B cell (primary cell): ENCODE measurements around the gene LTC4S. TPM values are rescaled to one million over a fixed set of nuclear protein-coding genes. Genes with fewer than 3 reads are reported as not detected.

Experiments used
- ATAC-seq: fragments of 200-7000 bp; cut with Tn5 transposase; one replicate; pipeline ENCODE4 v1.10.0; 2021; ENCODE audit warnings: low read depth, mild to moderate bottlenecking, moderate number of reproducible peaks, moderate library complexity
- CTCF ChIA-PET: fragments of 350-600 bp; sonication (Branson Sonifier 250); formaldehyde crosslinking; loops from one replicate; lab custom pipeline; 2021; ENCODE audit warnings: antibody characterized with exemption, inconsistent platforms; lab: Charles Lee
- POLR2A ChIA-PET: fragments of 350-600 bp; sonication (Branson Sonifier 250); formaldehyde crosslinking; loops from one replicate; lab custom pipeline; 2021; ENCODE audit warnings: antibody characterized with exemption; lab: Charles Lee
- DNase-seq: peaks from one replicate; pipeline ENCODE4 v3.0.0; 2013
- H2AFZ ChIP-seq: 2 replicates; pipeline ENCODE4 v1.6.1; 2012; ENCODE audit warnings: mild to moderate bottlenecking, low read depth, low read length; ENCODE audit not compliant: insufficient read depth, poor library complexity, severe bottlenecking
- H3K27ac ChIP-seq, 2 donors: 1 replicate in 1 of 2; 2 replicates in 1 of 2; pipeline ENCODE4 v1.5.1; 2012 to 2013; ENCODE audit warnings: low read length in 2 of 2, mild to moderate bottlenecking in 2 of 2, moderate library complexity in 1 of 2
- H3K27me3 ChIP-seq, 4 experiments: fragments of 200-600 bp in 1 of 4; sonication (generic) in 1 of 4; replicated peaks in 1 of 4; 1 replicate in 2 of 4; 2 replicates in 2 of 4; pipeline versions ENCODE4 v1.6.1 to v1.7.0; 2013 to 2016; ENCODE audit warnings: low read length in 3 of 4, mild to moderate bottlenecking in 2 of 4, mixed read lengths in 1 of 4, moderate library complexity in 1 of 4; ENCODE audit not compliant: insufficient read depth in 4 of 4, control insufficient read depth in 3 of 4; ENCODE audit errors: control extremely low read depth in 1 of 4
- H3K36me3 ChIP-seq, 2 experiments: replicated peaks in 1 of 2; 1 replicate in 1 of 2; 2 replicates in 1 of 2; pipeline versions ENCODE4 v1.6.1 to v1.7.1; 2013; ENCODE audit warnings: low read length in 1 of 2; ENCODE audit not compliant: insufficient read depth in 2 of 2, control insufficient read depth in 1 of 2; ENCODE audit errors: control extremely low read depth in 1 of 2, extremely low read depth in 1 of 2
- H3K4me1 ChIP-seq, 2 donors: fragments of 200-600 bp in 1 of 2; sonication (generic) in 1 of 2; 1 replicate in 1 of 2; 2 replicates in 1 of 2; pipeline versions ENCODE4 v1.5.1 to v1.6.1; 2013 to 2017; ENCODE audit warnings: low read length in 2 of 2; ENCODE audit not compliant: control insufficient read depth in 2 of 2, insufficient read depth in 2 of 2
- H3K4me2 ChIP-seq: replicated peaks from 2 replicates; pipeline ENCODE3; 2012; ENCODE audit warnings: mild to moderate bottlenecking, low read depth, low read length; ENCODE audit not compliant: poor library complexity, severe bottlenecking
- H3K4me3 ChIP-seq, 5 experiments: fragments of 200-600 bp in 1 of 5; sonication (generic) in 1 of 5; 1 replicate in 3 of 5; 2 replicates in 2 of 5; pipeline versions ENCODE4 v1.5.1 to v1.7.0; 2011 to 2016; ENCODE audit warnings: low read length in 4 of 5, mild to moderate bottlenecking in 4 of 5, low read depth in 2 of 5, control low read depth in 1 of 5, moderate library complexity in 1 of 5; ENCODE audit not compliant: insufficient read depth in 1 of 5; ENCODE audit errors: control extremely low read depth in 1 of 5, extremely low read depth in 1 of 5
- H3K79me2 ChIP-seq: fragments of 200-600 bp; sonication (generic); one replicate; pipeline ENCODE4 v1.6.0; 2016; ENCODE audit warnings: low read length; ENCODE audit not compliant: control insufficient read depth, insufficient read depth
- H3K9ac ChIP-seq: fragments of 200-600 bp; sonication (generic); 2 replicates; pipeline ENCODE4 v1.6.1; 2017; ENCODE audit warnings: mild to moderate bottlenecking, low read length, moderate library complexity
- H3K9me3 ChIP-seq, 3 donors: one replicate each; pipeline versions ENCODE4 v1.6.1 to v1.7.1; 2013; ENCODE audit warnings: low read length in 2 of 3; ENCODE audit not compliant: control insufficient read depth in 2 of 3, insufficient read depth in 1 of 3; ENCODE audit errors: control extremely low read depth in 1 of 3
- H4K20me1 ChIP-seq: 2 replicates; pipeline ENCODE4 v1.6.0; 2012; ENCODE audit warnings: mild to moderate bottlenecking, low read length; ENCODE audit not compliant: insufficient read depth, control insufficient read depth, poor library complexity, severe bottlenecking
- H3K27ac Mint-ChIP-seq: one replicate; pipeline ENCODE4 v1.8.0; 2021; ENCODE audit warnings: mixed read lengths
- H3K27me3 Mint-ChIP-seq: one replicate; pipeline ENCODE4 v1.8.0; 2021; ENCODE audit warnings: mixed read lengths
- H3K4me1 Mint-ChIP-seq: one replicate; pipeline ENCODE4 v1.8.0; 2021; ENCODE audit warnings: mixed read lengths
- H3K4me3 Mint-ChIP-seq: one replicate; pipeline ENCODE4 v1.8.0; 2021; ENCODE audit warnings: mixed read lengths
- H3K9me3 Mint-ChIP-seq: one replicate; pipeline ENCODE4 v1.8.0; 2022; ENCODE audit warnings: mixed read lengths; ENCODE audit not compliant: insufficient read depth
- EZH2 ChIP-seq: IDR thresholded peaks from 2 replicates; pipeline ENCODE4 v1.6.1; 2012; ENCODE audit warnings: borderline replicate concordance, low read depth, mild to moderate bottlenecking, moderate library complexity, low read length; ENCODE audit not compliant: insufficient read depth, poor library complexity, severe bottlenecking
- WGBS: methylation state at CpG from one replicate; pipeline ENCODE4 v1.1.5; 2013; ENCODE audit warnings: missing lambda C conversion rate; ENCODE audit not compliant: insufficient coverage; 5-methylcytosine and 5-hydroxymethylcytosine counted together
- intact Hi-C: fragments of 100-400 bp; cut with micrococcal nuclease; formaldehyde crosslinking; loops from one replicate; pipeline ENCODE4 v1.10.0; 2022
- polyA plus RNA-seq: library from polyadenylated mRNA; depleted of rRNA; stranded (reverse); fragments of >200 nt; gene quantifications from 2 replicates; pipeline ENCODE4 v1.2.3, GENCODE V29; 2012
- total RNA-seq, 2 donors: library from RNA; stranded (reverse); fragments of 120-200 nt in 1 of 2; gene quantifications; 1 replicate in 1 of 2; 2 replicates in 1 of 2; pipeline versions ENCODE4 v1.2.3 to v1.2.4, GENCODE V29; 2013 to 2022
- TF ChIP-seq, protein P1 (sequence below): fragments of 200-600 bp; IDR thresholded peaks from one replicate; pipeline ENCODE4 v1.8.0; 2022; ENCODE audit warnings: antibody characterized with exemption, mild to moderate bottlenecking

Gene LTC4S
- total and polyA plus RNA-seq, 2 donors (not counting 1 experiment from before 2014, with no cell fraction given): 0.40 to 3.8 TPM

DNA sequence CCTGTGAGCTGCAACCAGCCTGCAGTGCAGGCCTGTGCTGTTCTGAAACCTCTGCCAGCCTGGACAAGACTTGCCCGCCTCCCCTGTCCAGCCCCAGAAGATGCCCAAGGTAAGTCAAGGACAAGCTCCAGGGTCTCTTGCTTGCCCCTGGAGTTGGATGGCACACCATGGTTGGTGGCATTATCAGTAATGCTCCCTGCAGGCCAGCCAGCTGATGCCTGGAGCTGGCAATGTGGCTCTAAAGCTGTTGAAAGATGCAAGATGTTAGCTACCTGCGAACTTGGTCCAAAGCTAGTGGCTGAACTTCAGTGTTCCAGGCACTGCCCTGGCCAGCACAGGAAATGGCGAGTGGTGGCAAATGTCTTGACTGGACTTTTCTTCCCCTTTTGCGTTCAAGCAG is 14.0 kb upstream of the LTC4S start:
- Mint-ChIP-seq H3K27me3 (no peaks in the 10 kb centered on the region), H3K27ac (no peak overlapping the region), H3K9me3 (no peaks in the 10 kb centered on the region), H3K4me3 (no peak overlapping the region), H3K4me1 (no peaks in the 10 kb centered on the region)
- Histone ChIP-seq H3K27ac (no peak overlapping the region), H3K79me2 (no peaks in the 10 kb centered on the region), H3K36me3 (peaks cover 0 to 28% of the 10 kb centered on the region in 2 experiments), H3K4me1 (no peaks in the 10 kb centered on the region), H2AFZ (no peak overlapping the region), H3K4me3 (no peak overlapping the region), H3K9me3 (no peaks in the 10 kb centered on the region), H3K4me2 (no peak overlapping the region), H3K9ac (no peak overlapping the region), H3K27me3 (no peaks in the 10 kb centered on the region), H4K20me1 (no peaks in the 10 kb centered on the region)
- intact Hi-C loops: no loop called here
- ChIA-PET POLR2A (interaction anchor here (0.5 kb wide), 1 partner anchor 321 kb away, joined by 5 read pairs; no protein-coding TSS in a partner anchor), CTCF (interaction anchor here (1.0 to 2.1 kb wide), 2 partner anchors 12 to 195 kb away, joined by 3 to 5 read pairs; no protein-coding TSS in a partner anchor)
- 98% methylated on average over 4 of the region's 4 CpGs for WGBS
- no peak for TF ChIP-seq EZH2
- TF ChIP-seq, protein P1, sequence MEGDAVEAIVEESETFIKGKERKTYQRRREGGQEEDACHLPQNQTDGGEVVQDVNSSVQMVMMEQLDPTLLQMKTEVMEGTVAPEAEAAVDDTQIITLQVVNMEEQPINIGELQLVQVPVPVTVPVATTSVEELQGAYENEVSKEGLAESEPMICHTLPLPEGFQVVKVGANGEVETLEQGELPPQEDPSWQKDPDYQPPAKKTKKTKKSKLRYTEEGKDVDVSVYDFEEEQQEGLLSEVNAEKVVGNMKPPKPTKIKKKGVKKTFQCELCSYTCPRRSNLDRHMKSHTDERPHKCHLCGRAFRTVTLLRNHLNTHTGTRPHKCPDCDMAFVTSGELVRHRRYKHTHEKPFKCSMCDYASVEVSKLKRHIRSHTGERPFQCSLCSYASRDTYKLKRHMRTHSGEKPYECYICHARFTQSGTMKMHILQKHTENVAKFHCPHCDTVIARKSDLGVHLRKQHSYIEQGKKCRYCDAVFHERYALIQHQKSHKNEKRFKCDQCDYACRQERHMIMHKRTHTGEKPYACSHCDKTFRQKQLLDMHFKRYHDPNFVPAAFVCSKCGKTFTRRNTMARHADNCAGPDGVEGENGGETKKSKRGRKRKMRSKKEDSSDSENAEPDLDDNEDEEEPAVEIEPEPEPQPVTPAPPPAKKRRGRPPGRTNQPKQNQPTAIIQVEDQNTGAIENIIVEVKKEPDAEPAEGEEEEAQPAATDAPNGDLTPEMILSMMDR: no peak
- ATAC-seq (no peak), DNase-seq (no peak)

DNA sequence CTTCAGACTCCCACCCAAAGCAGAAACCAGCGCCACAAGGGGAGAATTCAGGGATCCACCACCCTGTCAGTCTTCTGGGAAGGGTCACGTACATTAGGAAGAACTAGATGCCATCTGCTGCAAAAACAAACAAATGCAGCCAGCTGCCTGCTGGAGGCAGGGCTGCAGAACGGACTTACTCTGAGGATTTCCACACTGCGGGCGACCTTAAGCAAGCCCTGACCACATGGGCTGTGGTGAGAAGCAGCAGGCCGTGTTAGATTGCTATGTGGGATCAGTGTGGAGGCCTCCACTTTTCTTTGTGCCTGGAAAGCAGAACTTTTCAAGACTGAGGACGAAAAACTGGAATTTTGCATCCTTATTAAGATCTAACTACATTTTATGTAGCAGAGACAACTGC is 13.4 kb upstream of the LTC4S start:
- no peaks in the 10 kb centered on the region for H4K20me1 ChIP-seq
- no peak overlapping the region for H3K4me3 ChIP-seq
- Mint-ChIP-seq H3K4me3 (no peak overlapping the region), H3K27me3 (no peaks in the 10 kb centered on the region), H3K4me1 (no peaks in the 10 kb centered on the region), H3K9me3 (no peaks in the 10 kb centered on the region), H3K27ac (no peak overlapping the region)
- H3K4me2 ChIP-seq: no peak overlapping the region
- no peaks in the 10 kb centered on the region for H3K9me3 ChIP-seq
- intact Hi-C loops: no loop called here
- no peaks in the 10 kb centered on the region for H3K4me1 ChIP-seq
- H3K27ac ChIP-seq: no peak overlapping the region
- H3K27me3 ChIP-seq: no peaks in the 10 kb centered on the region
- ChIA-PET CTCF (interaction anchor here (1.0 to 2.1 kb wide), 2 partner anchors 12 to 195 kb away, joined by 3 to 5 read pairs; no protein-coding TSS in a partner anchor), POLR2A (no interaction called here)
- TF ChIP-seq, protein P1: no peak
- TF ChIP-seq EZH2: no peak
- no peak for ATAC-seq
- 94% methylated on average over 3 of the region's 7 CpGs for WGBS
- H3K9ac ChIP-seq: no peak overlapping the region
- no peak overlapping the region for H2AFZ ChIP-seq
- DNase-seq: no peak
- no peaks in the 10 kb centered on the region for H3K79me2 ChIP-seq
- H3K36me3 ChIP-seq: peaks cover 0 to 23% of the 10 kb centered on the region in 2 experiments
